Transverse colon (tissue), 4 donors: Measurements from ENCODE around the gene HEG1. TPM values are rescaled to one million over a fixed set of nuclear protein-coding genes. Genes with fewer than 3 reads are reported as not detected.

Experiments
- DNase-seq: peaks from one replicate; pipeline ENCODE4 v3.0.0-alpha.2; 2019
- H3K27ac ChIP-seq, 4 donors: fragments of 200-600 bp; sonication (generic); 2 replicates each; pipeline ENCODE4 v1.5.1; 2016 to 2018; ENCODE audit warnings: inconsistent platforms in 4 of 4
- H3K27me3 ChIP-seq: fragments of 200-600 bp; sonication (generic); 2 replicates; pipeline ENCODE4 v1.5.1; 2017; ENCODE audit warnings: inconsistent platforms
- H3K36me3 ChIP-seq, 4 donors: fragments of 200-600 bp; sonication (generic); 2 replicates each; pipeline ENCODE4 v1.5.1; 2017 to 2019; ENCODE audit warnings: inconsistent platforms in 4 of 4
- H3K4me1 ChIP-seq, 4 donors: fragments of 200-600 bp; sonication (generic); 2 replicates each; pipeline ENCODE4 v1.5.1; 2017 to 2020; ENCODE audit warnings: inconsistent platforms in 4 of 4
- H3K4me3 ChIP-seq, 4 donors: fragments of 200-600 bp; sonication (generic); 1 replicate in 1 of 4; 2 replicates in 3 of 4; pipeline versions ENCODE4 v1.5.1 to v1.6.1; 2017 to 2019; ENCODE audit warnings: inconsistent platforms in 4 of 4
- H3K9me3 ChIP-seq, 2 donors: fragments of 200-600 bp; sonication (generic); 2 replicates each; pipeline ENCODE4 v1.5.1; 2017 to 2019; ENCODE audit warnings: inconsistent platforms in 2 of 2
- CTCF ChIP-seq, 5 experiments: fragments of 200-600 bp in 3 of 5; fragments of 450-650 bp in 2 of 5; sonication (generic) in 3 of 5; IDR thresholded peaks; 1 replicate in 2 of 5; 2 replicates in 3 of 5; pipeline ENCODE4 v1.5.1; 2016 to 2017; ENCODE audit warnings: antibody characterized with exemption in 5 of 5, inconsistent platforms in 3 of 5, mild to moderate bottlenecking in 2 of 5, moderate library complexity in 1 of 5
- EP300 ChIP-seq: sonication (generic); formaldehyde crosslinking; IDR thresholded peaks from one replicate; pipeline ENCODE4 v1.6.1; 2017; ENCODE audit warnings: antibody characterized with exemption, low read depth
- POLR2A ChIP-seq: fragments of 450-650 bp; IDR thresholded peaks from one replicate; pipeline ENCODE4 v1.6.1; 2016; ENCODE audit warnings: antibody characterized with exemption, mild to moderate bottlenecking, moderate library complexity
- POLR2AphosphoS5 ChIP-seq, 3 donors: sonication (generic); formaldehyde crosslinking; IDR thresholded peaks; one replicate each; pipeline ENCODE4 v1.6.1; 2016; ENCODE audit warnings: antibody characterized with exemption in 3 of 3
- WGBS, 2 donors: methylation state at CpG; one replicate each; pipeline ENCODE4 v1.1.5; 2018; ENCODE audit warnings: low coverage in 1 of 2; 5-methylcytosine and 5-hydroxymethylcytosine counted together
- in situ Hi-C, 4 donors: fragments of 200-750 bp; cut with MboI; loops; one replicate each; pipeline versions ENCODE4 v1.15.0 to v1.15.1; 2017; ENCODE audit warnings: low sequenced_read_pairs in 3 of 4, low pct_ligation_motif_present in 1 of 4, low pct_unique_long_range_greater_than_20kb in 1 of 4
- intact Hi-C: fragments of 100-400 bp; cut with DNase I; formaldehyde crosslinking; loops from one replicate; pipeline ENCODE4 v1.15.1; 2023; ENCODE audit warnings: low total_unique reads
- total RNA-seq, 4 donors: library from RNA; depleted of rRNA; stranded (reverse); fragments of >200 nt; gene quantifications; one replicate each; pipeline ENCODE4 v1.1.0, GENCODE V29; 2016

Gene HEG1
- total RNA-seq, 4 donors from 2014 or later: 8.9 to 97.3 (median 10.6) TPM

DNA sequence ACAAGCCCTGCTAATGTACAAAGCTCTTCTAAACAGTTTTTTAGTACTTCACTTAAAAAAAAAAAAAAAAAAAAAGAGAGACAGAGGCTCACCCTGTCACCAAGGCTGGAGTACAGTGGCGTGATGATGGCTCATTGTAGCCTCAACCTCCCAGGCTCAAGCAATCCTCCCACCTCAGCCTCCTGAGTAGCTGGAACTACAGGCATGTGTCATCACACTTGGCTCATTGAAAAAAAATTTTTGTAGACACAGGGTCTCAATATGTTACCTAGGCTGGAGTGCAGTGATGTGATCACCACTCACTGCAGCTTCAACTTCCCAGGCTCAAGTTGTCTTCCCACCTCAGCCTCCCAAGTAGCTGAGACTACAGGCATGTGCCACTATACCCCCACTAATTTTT lies 47.6 kb upstream of the HEG1 start:
- intact Hi-C loops (no loop called here), in situ Hi-C loops (no loop called here)
- Histone ChIP-seq H3K4me1 (peaks cover 0 to 1% (median 0%) of the 10 kb centered on the region in 4 donors), H3K4me3 (no peak overlapping the region), H3K36me3 (no peaks in the 10 kb centered on the region), H3K27ac (no peak overlapping the region), H3K9me3 (no peaks in the 10 kb centered on the region), H3K27me3 (no peaks in the 10 kb centered on the region)
- DNase-seq: no peak
- WGBS, 2 donors: 90% methylated on average over 1 of the region's 1 CpG; no CpG with 5 or more reads in 1 of the 2 donors
- TF ChIP-seq EP300 (no peak), POLR2A (no peak), CTCF (IDR thresholded peaks at IDR 0.05) (no peak), POLR2AphosphoS5 (IDR thresholded peaks at IDR 0.05) (no peak)

DNA sequence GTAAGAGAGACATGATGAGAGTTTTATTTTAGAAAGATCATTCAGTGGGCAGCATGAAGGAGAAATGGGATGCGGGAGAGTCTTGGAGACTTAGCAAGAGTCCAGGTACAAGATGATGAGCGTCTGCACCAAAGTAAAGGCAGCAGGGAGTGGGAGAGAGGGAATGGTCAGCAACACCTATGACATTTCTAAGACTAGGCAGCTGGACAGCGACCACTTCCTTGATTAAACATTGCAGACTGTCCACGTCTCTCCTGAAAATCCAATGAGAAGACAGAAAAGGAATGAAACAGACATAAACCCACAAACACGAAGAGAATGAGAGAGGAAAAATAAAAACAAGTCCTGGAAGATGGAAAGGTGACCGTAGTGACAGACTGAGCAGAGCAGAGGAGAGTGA lies 46.7 kb upstream of the HEG1 start:
- H3K27me3 ChIP-seq: no peaks in the 10 kb centered on the region
- H3K4me1 ChIP-seq: no peaks in the 10 kb centered on the region
- DNase-seq: no peak
- TF ChIP-seq CTCF (IDR thresholded peaks at IDR 0.05): no peak
- no peak for TF ChIP-seq POLR2AphosphoS5 (IDR thresholded peaks at IDR 0.05)
- no peak for TF ChIP-seq EP300
- TF ChIP-seq POLR2A: no peak
- 79 to 87% methylated on average over 6 of the region's 6 CpGs for WGBS, 2 donors
- intact Hi-C loops: no loop called here
- H3K4me3 ChIP-seq: no peak overlapping the region
- H3K36me3 ChIP-seq: no peaks in the 10 kb centered on the region
- H3K9me3 ChIP-seq: no peaks in the 10 kb centered on the region
- in situ Hi-C loops: no loop called here
- no peak overlapping the region for H3K27ac ChIP-seq

- Histone ChIP-seq H3K4me1 (no peaks in the 10 kb centered on the region), H3K36me3 (no peaks in the 10 kb centered on the region), H3K4me3 (no peak overlapping the region), H3K9me3 (no peaks in the 10 kb centered on the region), H3K27ac (no peak overlapping the region), H3K27me3 (no peaks in the 10 kb centered on the region)
- DNase-seq: no peak
- WGBS, 2 donors: 85 to 93% methylated on average over 2 to 4 of the region's 4 CpGs
- in situ Hi-C loops (no loop called here), intact Hi-C loops (no loop called here)
- TF ChIP-seq EP300 (no peak), POLR2AphosphoS5 (IDR thresholded peaks at IDR 0.05) (no peak), POLR2A (no peak), CTCF (IDR thresholded peaks at IDR 0.05) (no peak)
Measured at GRCh38 chr3:125098611-125099291, 43.0 kb upstream of the HEG1 start.

GRCh38 chr3:125090649-125091048 lies 34.9 kb upstream of the HEG1 start:
- no peaks in the 10 kb centered on the region for H3K9me3 ChIP-seq
- H3K27ac ChIP-seq: no peak overlapping the region
- H3K27me3 ChIP-seq: no peaks in the 10 kb centered on the region
- in situ Hi-C loops (no loop called here), intact Hi-C loops (no loop called here)
- H3K4me3 ChIP-seq: no peak overlapping the region
- no peak for DNase-seq
- no peak for TF ChIP-seq CTCF (IDR thresholded peaks at IDR 0.05)
- no peak for TF ChIP-seq EP300
- no peak for TF ChIP-seq POLR2A
- no peak for TF ChIP-seq POLR2AphosphoS5 (IDR thresholded peaks at IDR 0.05)
- no peaks in the 10 kb centered on the region for H3K36me3 ChIP-seq
- no peaks in the 10 kb centered on the region for H3K4me1 ChIP-seq
